ENCODE results near the gene HIGD2B.
"Not testable (repeated sequence)": the region's sequence is repeated elsewhere in the genome, so short reads cannot be mapped to it uniquely, and the experiment has no call there.

The HIGD2B gene

DNA sequence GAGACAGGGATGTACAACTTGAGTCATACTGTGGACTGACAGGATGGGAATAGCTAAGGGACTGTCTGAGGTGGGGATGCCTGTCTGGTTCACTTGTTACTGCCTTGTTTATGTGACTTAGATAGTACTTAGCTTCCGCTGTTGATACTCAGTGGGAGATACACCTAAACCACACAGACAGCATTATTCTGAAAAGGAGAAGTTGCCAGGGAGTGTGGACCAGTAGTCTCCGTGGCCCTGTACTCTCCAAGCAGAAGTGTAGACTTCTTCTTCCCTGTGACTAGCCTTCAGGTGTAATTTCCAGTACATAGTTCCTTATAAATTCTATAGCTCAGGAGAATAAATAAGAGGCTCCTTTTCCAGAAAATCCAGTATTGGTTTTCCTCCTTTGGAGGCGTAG, 5.1 kb downstream of the HIGD2B start:
- in situ Hi-C loops (cut with MboI; ENCODE audit: low sequenced_read_pairs) = no loop called here

DNA sequence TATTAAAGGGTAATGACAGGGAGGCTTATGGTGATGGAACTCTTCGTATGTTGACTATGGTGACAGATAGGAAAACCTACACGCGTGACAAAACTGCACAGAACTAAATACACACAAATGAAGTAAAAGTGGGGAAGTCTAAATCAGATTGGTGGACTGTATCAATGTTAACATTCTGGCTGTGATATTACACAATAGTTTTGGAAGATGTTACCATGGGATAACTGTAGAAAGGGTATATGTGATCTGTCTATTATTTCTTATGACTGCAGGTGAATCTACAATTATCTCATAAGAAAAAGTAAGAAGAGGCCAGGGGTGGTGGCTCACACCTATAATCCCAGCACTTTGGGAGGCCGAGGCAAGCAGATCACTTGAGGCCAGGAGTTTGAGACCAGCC, 9.1 kb downstream of the HIGD2B start:
- in situ Hi-C loops (cut with MboI; ENCODE audit: low sequenced_read_pairs) = no loop called here

DNA sequence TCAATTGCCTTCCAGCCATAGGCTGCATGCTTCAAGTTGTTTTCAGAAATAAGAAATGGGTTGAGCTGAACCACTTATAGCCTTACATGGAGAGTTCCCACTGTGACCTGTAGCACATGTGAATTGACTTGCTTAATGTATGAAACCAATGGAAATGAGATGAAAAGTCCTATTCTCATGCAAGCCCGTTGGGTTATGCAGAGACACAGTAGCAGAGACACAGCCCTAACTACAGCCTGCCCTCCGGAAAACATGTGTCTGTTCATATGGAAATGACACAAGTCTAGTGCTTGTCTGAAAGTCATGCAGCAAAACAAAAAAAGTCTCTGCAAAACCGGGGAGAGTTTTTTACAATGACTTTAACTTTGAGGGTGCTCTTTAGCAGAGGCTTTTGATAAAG, 14.5 kb downstream of the HIGD2B start:
- in situ Hi-C loops (cut with MboI; ENCODE audit: low sequenced_read_pairs) = no loop called here

DNA sequence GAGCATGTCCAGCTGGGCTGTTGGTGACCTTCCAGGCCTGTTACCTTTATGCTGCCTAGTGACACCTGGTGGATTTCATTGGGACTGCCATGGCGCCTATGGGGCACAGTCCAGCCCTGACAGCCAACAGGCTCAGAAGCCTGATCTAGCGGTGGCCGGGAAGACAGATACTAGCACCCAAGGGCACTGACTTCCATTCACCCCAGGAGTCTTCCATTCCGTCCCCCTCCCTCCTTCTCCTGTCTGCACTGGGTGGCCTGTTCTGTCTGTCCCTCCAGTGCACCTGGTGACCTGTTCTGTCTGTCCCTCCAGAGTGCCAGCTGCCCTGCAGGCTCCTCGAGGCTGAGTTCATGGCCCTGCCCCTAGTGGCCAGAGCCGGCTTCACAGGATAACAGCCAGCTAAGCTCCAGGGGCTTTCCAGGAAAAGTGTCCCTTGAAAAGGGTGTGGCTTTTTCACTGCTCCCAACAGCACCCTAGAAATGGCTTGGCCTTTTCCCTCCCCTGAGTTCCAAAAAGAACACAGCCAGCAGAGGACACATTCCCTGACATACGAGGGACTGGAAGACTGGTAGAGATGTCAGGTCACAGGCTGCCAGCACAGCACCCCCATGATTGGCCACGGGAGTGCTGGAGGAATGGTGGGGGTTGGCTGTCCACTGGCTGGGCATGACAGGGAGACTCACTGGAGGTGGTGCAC, 15.2 kb downstream of the HIGD2B start:
- in situ Hi-C loops (cut with MboI; ENCODE audit: low sequenced_read_pairs) = not testable (repeated sequence)

DNA sequence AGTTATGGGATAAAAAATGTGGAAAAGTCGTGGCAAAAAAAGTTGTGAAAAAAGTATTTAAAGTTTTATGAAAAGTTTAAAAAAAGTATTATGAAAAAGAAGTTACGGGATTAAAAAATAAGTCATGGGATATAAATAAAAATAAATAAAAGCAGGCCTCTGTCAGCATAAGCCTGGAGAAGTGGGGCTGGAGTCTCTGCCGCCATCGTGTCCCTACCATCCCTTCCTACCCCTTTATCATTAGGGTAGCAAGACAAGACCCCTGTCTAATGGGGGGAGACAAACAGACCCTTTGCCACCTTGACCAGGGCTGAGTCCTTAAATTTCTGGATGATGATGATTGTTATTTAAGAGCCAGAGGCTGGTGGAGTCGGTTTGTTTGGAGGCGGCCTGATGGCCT, 16.2 kb downstream of the HIGD2B start:
- in situ Hi-C loops (cut with MboI; ENCODE audit: low sequenced_read_pairs) = not testable (repeated sequence)

DNA sequence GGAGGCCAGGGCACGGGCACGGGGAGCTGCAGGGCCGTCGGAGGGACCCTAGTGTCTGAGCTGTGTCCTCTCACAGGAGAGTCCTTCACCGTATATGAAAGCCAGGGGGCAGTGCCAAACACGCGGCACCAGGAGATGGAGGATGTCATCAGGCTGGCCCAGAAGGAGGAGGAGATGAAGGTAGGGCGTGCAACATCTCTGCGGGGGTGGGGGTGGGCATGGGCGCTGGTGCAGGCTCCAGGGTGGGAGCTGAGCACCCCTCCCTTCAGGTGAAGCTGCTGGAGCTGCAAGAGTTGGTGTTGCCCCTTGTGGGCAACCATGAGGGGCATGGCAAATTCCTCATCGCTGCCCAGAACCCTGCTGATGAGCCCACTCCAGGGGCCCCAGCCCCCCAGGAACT, 20.3 kb downstream of the HIGD2B start:
- in situ Hi-C loops (cut with MboI; ENCODE audit: low sequenced_read_pairs) = not testable (repeated sequence)

DNA sequence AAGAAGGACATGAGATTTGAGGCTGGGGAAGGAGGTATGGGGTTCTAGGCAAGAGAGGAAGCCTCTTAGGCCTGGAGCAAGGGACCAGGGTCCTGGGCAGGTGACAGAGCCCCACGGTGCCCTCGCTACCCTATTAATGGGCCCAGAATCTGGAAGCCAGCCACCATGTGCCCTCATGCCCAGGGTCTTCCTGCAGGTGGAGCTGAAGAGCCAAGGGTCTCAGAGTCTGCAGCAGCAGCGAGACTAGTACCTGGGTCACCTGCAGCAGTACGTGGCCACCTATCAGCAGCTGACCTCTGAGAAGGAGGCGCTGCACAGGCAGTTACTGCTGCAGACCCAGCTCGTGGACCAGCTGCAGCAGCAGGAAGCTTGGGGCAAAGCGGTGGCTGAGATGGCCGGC, 22.1 kb downstream of the HIGD2B start:
- in situ Hi-C loops (cut with MboI; ENCODE audit: low sequenced_read_pairs) = not testable (repeated sequence)

DNA sequence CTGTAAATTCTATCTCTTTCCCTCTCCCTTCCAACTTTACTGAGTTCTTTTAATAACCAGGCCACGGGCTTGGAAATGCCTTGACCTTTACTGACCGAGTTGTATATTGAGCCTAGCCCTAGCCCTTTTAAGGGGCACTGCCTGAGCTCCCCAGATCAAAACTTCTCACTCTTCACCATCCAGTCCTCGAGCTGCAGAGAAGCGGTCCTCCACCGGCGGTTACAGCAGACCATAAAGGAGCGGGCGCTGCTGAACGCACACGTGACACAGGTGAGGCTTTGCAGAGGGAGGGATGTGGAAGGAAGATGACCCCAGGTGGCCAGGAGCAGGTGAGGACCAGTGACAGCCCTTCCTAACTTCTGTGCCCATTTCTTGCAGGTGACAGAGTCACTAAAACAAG, 24.9 kb downstream of the HIGD2B start:
- in situ Hi-C loops (cut with MboI; ENCODE audit: low sequenced_read_pairs) = not testable (repeated sequence)

DNA sequence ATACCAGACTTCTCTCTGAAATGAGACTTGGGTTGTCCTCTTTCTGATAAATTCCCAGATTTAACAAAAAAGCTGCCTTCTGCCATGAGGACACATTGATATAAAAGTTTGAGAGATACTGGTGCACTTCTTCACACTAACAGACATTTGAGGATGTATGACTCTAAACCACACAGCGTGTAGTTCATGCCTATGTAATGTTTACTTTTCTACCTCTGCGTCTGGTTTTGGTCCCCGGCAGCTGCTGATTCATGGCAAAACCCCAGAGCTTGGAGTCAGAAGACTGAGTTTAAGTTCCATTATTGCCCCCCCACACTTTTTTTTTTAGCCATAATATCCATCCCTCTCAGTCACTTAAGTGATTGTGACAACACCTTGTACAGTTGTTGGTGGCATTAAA, 30.0 kb downstream of the HIGD2B start:
- in situ Hi-C loops (cut with MboI; ENCODE audit: low sequenced_read_pairs) = not testable (repeated sequence)

DNA sequence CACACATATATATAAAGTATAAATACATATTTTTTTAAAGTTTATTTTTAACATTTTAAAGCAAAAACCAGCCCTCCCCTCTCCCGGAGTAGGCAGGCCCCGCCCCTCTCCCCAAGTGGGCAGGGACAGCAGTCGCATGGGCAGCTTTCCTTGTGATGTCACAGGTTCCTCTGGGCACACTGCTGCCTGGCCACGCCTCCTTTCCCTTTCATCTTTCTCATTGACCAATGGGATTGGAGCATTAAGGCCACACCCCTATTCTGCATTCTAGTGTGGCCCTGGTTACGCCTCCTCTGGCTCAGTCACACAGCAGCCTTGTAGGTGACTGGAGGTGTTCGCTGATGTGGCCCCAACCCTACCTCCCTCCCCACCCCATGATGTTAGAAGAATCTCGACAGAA, 31.6 kb downstream of the HIGD2B start, which contains the start of gene GOLGA6B:
Gene GOLGA6B (plus strand): TSS at position 301 of the 400 bp plus-strand sequence. CDS start 41 bp downstream, at position 342.
- in situ Hi-C loops (cut with MboI; ENCODE audit: low sequenced_read_pairs) = not testable (repeated sequence)

DNA sequence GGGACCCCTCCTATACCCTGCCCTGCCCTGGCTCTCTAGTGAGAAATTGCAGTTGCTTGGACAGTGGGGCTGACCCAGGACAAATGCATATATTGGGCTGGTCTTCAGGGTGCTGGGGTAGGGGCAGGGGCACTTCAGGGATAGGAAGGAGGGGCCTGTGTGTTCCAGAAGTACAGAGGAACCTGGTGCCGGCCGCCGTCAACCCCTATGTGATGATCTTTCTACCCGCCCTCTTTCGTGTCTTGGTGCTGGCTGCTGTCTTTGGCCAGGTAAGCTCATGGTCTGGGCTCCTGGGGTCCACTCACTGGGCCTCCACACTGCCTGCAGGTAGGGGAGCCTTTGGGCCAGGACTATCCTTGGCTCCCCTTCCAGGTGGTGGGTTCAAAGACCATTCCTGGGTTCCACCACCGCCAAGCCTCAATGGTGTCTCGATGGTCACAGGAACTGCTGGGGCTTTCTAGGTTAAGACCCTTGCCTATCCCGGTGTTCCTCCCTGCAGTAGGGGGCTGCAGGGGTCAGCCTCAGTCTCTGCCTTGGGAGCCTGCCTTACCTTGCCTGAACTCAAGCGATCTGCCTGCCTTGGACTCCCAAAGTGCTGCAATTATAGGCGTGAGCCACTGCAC, 37.2 kb downstream of the HIGD2B start:
- in situ Hi-C loops (cut with MboI; ENCODE audit: low sequenced_read_pairs) = not testable (repeated sequence)

DNA sequence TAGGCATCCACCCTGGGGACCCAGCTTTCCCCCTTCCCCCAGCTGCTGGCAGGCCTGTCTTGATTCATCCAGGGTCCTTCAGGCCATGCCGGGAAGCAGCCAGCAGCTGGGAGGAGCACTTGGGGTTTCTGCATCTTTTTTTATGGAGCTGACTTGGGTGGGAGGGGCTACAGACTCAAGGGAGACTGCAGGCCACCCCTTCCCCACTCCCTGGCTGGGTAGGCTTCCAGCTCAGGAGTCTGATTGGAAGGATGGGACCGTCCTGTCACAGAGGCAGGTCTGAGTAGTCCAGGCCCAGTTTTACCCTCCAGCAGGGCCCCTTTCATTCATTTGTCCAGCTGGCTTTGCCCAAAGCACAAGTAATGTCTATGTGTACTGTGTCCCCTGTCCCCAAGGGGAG, 43.7 kb downstream of the HIGD2B start:
- in situ Hi-C loops (cut with MboI; ENCODE audit: low sequenced_read_pairs) = not testable (repeated sequence)

DNA sequence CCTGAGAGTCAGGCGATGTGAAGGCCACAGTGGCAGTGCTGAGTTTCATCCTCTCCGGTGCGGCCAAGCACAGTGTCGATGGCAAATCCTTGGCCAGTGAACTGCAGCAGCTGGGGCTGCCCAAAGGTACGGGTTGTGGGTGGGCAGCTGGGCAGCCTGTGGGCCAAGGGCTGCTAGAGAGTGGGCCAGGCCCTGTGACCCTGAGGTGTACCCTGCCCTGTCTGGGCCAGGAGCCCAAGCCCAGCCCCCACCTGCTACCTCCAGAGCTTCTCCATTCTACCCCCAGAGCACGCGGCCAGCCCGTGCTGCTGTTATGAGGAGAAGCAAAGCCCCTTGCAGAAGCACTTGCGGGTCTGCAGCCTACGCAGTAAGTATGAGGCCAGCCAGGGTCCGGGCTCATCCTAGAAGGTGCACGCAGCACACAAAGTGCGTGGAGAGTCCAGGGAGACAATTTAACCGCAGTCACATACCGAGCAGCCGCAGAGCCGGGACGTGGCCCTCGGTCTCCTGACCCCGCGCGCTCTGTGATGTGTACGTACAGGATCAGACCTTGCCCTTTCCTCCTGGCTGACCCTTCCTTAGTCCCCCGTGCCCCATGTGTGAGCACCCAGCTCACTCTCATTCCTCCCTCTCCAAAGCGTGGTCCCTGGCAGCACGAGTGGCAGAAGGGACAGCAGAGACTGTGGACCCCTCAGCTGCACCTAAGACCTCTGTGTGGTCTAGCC, 46.1 kb downstream of the HIGD2B start:
- in situ Hi-C loops (cut with MboI; ENCODE audit: low sequenced_read_pairs) = not testable (repeated sequence)

DNA sequence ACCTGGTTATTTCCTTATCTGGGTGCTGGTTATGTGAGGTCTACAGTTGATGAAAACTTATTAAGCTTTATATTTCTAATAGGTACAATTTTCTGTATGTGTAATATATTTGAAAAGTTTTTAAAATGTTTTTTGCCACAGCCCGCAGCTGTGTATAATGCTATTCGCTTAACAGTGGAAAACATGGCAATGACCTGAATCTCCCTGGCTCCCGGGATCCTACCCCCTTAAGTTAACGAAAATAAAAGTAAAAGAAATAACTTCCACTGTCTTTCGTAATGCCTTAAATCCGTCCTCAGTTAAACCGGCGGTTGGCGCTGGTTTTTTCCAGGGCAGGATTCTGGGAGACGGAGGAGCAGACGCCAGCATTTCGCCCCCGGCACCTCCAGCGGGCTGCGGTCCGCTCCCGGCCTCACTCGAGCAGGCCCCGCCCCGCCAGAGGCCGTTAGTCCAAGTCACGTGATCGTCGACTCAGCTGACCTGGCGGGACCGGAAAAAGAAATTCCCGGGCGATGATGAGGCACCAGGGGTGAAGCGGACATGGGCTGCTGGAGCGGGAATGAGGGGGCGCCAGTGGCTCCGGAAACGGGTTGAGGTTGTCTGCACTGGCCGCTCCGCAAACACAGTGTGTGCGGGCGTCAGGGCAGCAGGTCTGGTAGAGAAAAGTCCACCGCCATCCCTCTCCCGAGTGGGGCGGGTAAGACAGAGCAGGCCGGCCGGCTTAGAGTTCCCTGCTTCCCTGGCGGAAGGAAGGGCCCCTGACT, 49.3 kb downstream of the HIGD2B start:
- in situ Hi-C loops (cut with MboI; ENCODE audit: low sequenced_read_pairs) = not testable (repeated sequence)

DNA sequence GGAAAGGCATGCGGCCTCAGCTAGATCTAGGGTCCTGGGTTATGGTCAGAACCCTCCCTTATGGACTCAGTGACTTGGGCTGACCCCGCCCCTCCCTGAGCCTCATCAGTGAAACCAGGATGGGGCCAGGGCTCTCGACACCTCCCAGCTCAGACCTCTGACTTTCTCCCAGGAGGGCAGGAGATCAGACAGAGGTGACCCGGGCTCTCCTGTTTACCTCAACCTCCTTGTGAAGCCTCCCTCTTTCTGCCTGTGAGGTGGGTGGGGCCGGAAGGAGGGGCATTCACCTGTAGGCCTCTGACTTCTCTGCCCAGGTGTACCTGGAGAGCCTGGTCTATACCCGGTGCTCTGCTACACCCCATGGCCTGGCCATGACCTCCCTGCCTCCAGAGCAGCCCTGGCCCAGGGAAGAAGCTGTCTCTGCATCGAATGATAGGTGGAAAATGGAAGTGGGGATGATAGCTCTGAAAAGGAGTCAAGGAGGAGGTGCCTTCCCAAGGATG, 56.9 kb downstream of the HIGD2B start:
- in situ Hi-C loops (cut with MboI; ENCODE audit: low sequenced_read_pairs) = not testable (repeated sequence)

DNA sequence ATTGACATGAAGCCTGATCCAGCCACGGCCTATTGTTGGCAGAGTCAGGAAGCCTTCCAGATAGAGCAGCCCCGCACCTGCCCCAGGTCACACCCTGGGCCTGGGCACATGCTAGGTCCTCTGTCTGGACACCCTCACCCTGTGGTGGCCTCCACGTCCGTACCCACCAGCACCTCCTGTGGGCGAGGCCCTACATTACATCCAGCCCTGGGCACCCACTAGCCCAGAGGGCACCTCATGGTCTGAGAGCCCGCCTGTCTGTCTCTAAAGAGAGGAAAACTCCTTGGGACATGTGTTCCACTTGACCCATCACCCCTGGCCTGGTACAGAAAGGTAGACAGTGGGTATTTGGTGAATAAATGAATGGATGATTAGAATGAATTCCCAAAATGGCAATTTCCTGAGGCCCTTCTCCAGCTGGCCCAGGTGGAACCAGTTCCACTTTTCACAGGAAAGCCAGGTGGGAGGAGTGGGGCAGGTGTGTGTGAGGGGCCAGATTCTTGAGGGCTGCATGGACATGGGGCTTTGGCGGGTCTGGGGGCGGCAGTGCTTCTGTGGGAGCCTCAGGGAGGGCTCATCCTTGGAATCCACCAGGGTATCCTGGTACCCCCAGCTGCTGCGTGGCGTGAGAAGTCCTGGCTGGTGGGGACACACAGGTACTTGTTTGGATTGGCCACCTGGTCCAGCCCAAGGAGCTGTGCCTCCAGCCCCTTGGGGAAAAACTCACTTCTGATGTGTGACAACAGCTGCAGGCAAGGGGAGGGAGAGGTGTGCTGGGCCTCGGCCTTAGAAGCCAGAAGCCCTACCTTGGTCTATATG, 57.5 kb downstream of the HIGD2B start:
- in situ Hi-C loops (cut with MboI; ENCODE audit: low sequenced_read_pairs) = not testable (repeated sequence)

DNA sequence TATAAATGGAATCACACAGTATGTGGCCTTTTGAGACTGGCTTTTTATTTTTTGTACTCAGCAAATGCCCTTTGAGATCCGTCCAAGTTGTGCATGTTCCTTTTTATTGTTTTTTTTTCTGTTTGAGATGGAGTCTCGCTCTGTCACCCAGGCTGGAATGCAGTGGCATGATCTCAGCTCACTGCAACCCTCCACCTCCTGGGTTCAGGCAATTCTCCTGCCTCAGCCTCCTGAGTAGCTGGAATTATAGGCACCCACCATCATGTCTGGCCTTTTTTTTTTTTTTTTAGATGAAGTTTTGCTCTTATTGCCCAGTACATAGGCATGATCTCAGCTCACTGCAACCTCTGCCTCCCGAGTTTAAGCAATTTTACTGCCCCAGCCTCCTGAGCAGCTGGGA, 59.8 kb downstream of the HIGD2B start:
- in situ Hi-C loops (cut with MboI; ENCODE audit: low sequenced_read_pairs) = not testable (repeated sequence)
